GM12892 (cell line): ENCODE measurements around the gene SLC11A2.
"Not testable (repeated sequence)": the region's sequence is repeated elsewhere in the genome, so short reads cannot be mapped to it uniquely, and the experiment has no call there.

Source experiments
- DNase-seq: peaks from one replicate; pipeline ENCODE4 v3.0.0; 2011; ENCODE audit not compliant: insufficient read length
- FAIRE-seq: peaks from 2 replicates; lab custom pipeline; 2011; peaks lifted over from hg19 to GRCh38; lab: Jason Lieb, UNC
- POLR2A ChIP-seq: IDR thresholded peaks from 2 replicates; pipeline ENCODE4 v1.6.1; 2011; ENCODE audit warnings: low read depth, low read length, control low read depth
- POLR2AphosphoS5 ChIP-seq: IDR thresholded peaks from 2 replicates; pipeline ENCODE4 v1.6.1; 2011; ENCODE audit warnings: low read depth, low read length, control low read depth
- TAF1 ChIP-seq: IDR thresholded peaks from 2 replicates; pipeline ENCODE4 v1.6.1; 2011; ENCODE audit warnings: low read depth, mild to moderate bottlenecking, control low read depth, low read length, borderline replicate concordance

SLC11A2 gene

GRCh38 chr12:51020448-51021182, 5.6 kb downstream of the SLC11A2 start:
- no peak for TF ChIP-seq POLR2AphosphoS5
- no peak for TF ChIP-seq POLR2A
- no peak for TF ChIP-seq TAF1
- DNase-seq (no peak), FAIRE-seq (no peak)

- TF ChIP-seq POLR2AphosphoS5 (no peak), TAF1 (no peak), POLR2A (no peak)
- DNase-seq (no peak), FAIRE-seq (no peak)
These were observed 6.3 kb downstream of the SLC11A2 start for GRCh38 chr12:51019927-51020326.

GRCh38 chr12:51018956-51019355, 7.2 kb downstream of the SLC11A2 start:
- DNase-seq (no peak), FAIRE-seq (no peak)
- TF ChIP-seq POLR2A: no peak
- no peak for TF ChIP-seq POLR2AphosphoS5
- no peak for TF ChIP-seq TAF1

GRCh38 chr12:51017452-51017851, 8.7 kb downstream of the SLC11A2 start:
- no peak for FAIRE-seq
- DNase-seq: no peak
- TF ChIP-seq TAF1 (no peak), POLR2A (no peak), POLR2AphosphoS5 (no peak)

GRCh38 chr12:51014467-51014866, 11.7 kb downstream of the SLC11A2 start:
- not testable (repeated sequence) for DNase-seq, FAIRE-seq

- FAIRE-seq (no peak), DNase-seq (no peak)
- TF ChIP-seq POLR2AphosphoS5 (no peak), POLR2A (no peak), TAF1 (no peak)
These were observed 12.7 kb downstream of the SLC11A2 start for GRCh38 chr12:51013441-51013840.

GRCh38 chr12:51012570-51013236, 13.5 kb downstream of the SLC11A2 start:
- no peak for TF ChIP-seq POLR2A
- FAIRE-seq (no peak), DNase-seq (no peak)

- FAIRE-seq (no peak), DNase-seq (no peak)
- TF ChIP-seq POLR2A (no peak), TAF1 (no peak), POLR2AphosphoS5 (no peak)
These were observed 14.2 kb downstream of the SLC11A2 start for GRCh38 chr12:51011955-51012354.

- TF ChIP-seq POLR2A (no peak), POLR2AphosphoS5 (no peak), TAF1 (no peak)
- no peak for DNase-seq
- no peak for FAIRE-seq
These were observed 17.1 kb downstream of the SLC11A2 start for GRCh38 chr12:51009056-51009440.

- DNase-seq (no peak), FAIRE-seq (no peak)
These were observed 17.7 kb downstream of the SLC11A2 start for GRCh38 chr12:51008329-51009055.

GRCh38 chr12:51005671-51006070, 20.5 kb downstream of the SLC11A2 start:
- no peak for FAIRE-seq
- no peak for DNase-seq
- TF ChIP-seq TAF1 (no peak), POLR2AphosphoS5 (no peak), POLR2A (no peak)

More at GRCh38 chr12:51008329-51009055, 17.7 kb downstream of the SLC11A2 start:
- no peak for TF ChIP-seq POLR2A
- TF ChIP-seq POLR2AphosphoS5: no peak
- no peak for TF ChIP-seq TAF1
